Parathyroid adenoma (tissue), 2 donors: Measurements from ENCODE around the gene ZNF253.
"Not testable (repeated sequence)": the region's sequence is repeated elsewhere in the genome, so short reads cannot be mapped to it uniquely, and the experiment has no call there.

Experiments
- H2AFZ ChIP-seq: fragments of 300-600 bp; sonication (generic); one replicate; pipeline ENCODE4 v1.7.0; 2017; ENCODE audit warnings: antibody characterized with exemption, mild to moderate bottlenecking
- H3K27ac ChIP-seq: fragments of 300-600 bp; sonication (generic); one replicate; pipeline ENCODE4 v1.7.0; 2017
- H3K27me3 ChIP-seq: fragments of 300-600 bp; sonication (generic); one replicate; pipeline ENCODE4 v1.7.0; 2017; ENCODE audit warnings: low read length; ENCODE audit not compliant: control insufficient read depth, insufficient read depth
- H3K36me3 ChIP-seq: fragments of 300-600 bp; sonication (generic); one replicate; pipeline ENCODE4 v1.7.0; 2017; ENCODE audit warnings: low read length; ENCODE audit not compliant: control insufficient read depth, insufficient read depth
- H3K4me1 ChIP-seq: fragments of 300-600 bp; sonication (generic); one replicate; pipeline ENCODE4 v1.7.0; 2017; ENCODE audit warnings: control low read depth
- H3K4me2 ChIP-seq: fragments of 300-600 bp; sonication (generic); one replicate; pipeline ENCODE4 v1.7.0; 2017; ENCODE audit warnings: low read length
- H3K4me3 ChIP-seq: fragments of 300-600 bp; sonication (generic); one replicate; pipeline ENCODE4 v1.7.0; 2017; ENCODE audit warnings: low read depth, low read length
- H3K79me2 ChIP-seq: fragments of 300-600 bp; sonication (generic); one replicate; pipeline ENCODE4 v1.7.0; 2017; ENCODE audit warnings: control low read depth
- H3K9ac ChIP-seq: fragments of 300-600 bp; sonication (generic); one replicate; pipeline ENCODE4 v1.7.0; 2017; ENCODE audit warnings: mild to moderate bottlenecking
- H3K9me3 ChIP-seq: fragments of 300-600 bp; sonication (generic); one replicate; pipeline ENCODE4 v1.7.0; 2017; ENCODE audit warnings: low read length; ENCODE audit not compliant: control insufficient read depth
- CTCF ChIP-seq: fragments of 300-600 bp; sonication (generic); IDR thresholded peaks from one replicate; pipeline ENCODE4 v1.7.0; 2017; ENCODE audit warnings: antibody characterized with exemption, mild to moderate bottlenecking
- donor health status: primary hyperparathyroidism.

Gene ZNF253

DNA sequence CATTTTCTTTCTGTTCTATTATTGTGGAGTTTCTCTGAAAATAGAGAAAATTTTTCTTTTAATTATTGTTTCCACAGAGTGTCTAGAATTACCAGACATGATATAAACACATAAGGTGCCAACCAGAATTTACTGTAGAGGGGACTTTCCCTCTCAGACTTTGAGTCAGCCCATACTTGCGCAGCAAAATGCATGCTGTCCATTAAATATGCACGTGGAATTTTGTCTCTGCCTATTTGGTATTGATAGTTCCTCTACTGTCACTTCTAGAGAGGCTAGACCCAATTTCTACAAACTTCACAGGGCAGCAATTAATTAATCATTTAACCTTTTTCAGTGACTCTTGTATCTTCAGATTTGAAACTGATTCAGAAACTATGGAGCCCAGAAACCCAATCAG, 44.0 kb downstream of the ZNF253 start:
- no peak overlapping the region for H3K4me3 ChIP-seq
- H3K27me3 ChIP-seq = no peaks in the 10 kb centered on the region
- no peaks in the 10 kb centered on the region for H3K79me2 ChIP-seq
- H3K4me2 ChIP-seq = no peak overlapping the region
- no peak overlapping the region for H2AFZ ChIP-seq
- no peaks in the 10 kb centered on the region for H3K9me3 ChIP-seq
- no peaks in the 10 kb centered on the region for H3K4me1 ChIP-seq
- H3K27ac ChIP-seq = no peak overlapping the region
- H3K9ac ChIP-seq = no peak overlapping the region
- no peaks in the 10 kb centered on the region for H3K36me3 ChIP-seq
- no peak for TF ChIP-seq CTCF

GRCh38 chr19:19911150-19911549, 45.5 kb downstream of the ZNF253 start:
- H3K4me3 ChIP-seq = no peak overlapping the region
- H3K9me3 ChIP-seq = no peaks in the 10 kb centered on the region
- no peak overlapping the region for H3K27ac ChIP-seq
- H3K36me3 ChIP-seq = no peaks in the 10 kb centered on the region
- H3K4me2 ChIP-seq = no peak overlapping the region
- H3K79me2 ChIP-seq = no peaks in the 10 kb centered on the region
- H2AFZ ChIP-seq = no peak overlapping the region
- no peak for TF ChIP-seq CTCF
- H3K4me1 ChIP-seq = no peaks in the 10 kb centered on the region
- no peak overlapping the region for H3K9ac ChIP-seq
- no peaks in the 10 kb centered on the region for H3K27me3 ChIP-seq

DNA sequence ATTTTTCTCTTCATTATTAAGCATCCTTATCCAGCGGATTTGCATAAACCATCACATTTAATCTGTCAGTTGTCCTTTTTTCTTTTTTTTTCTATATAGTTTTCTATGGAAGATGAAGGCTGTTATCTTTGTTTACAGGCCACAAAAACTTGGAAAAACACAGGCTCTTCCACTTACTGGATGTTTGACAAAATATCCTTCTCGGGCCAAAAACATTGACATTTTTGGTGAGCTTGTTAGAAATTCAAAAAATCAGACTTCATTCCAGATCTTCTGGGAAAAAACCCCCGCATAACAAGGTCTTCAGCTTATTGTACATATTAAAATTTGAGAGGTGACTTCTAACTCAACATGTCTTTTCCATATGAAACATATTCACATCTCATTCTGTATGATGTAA, 48.9 kb downstream of the ZNF253 start:
- no peak overlapping the region for H3K4me2 ChIP-seq
- no peaks in the 10 kb centered on the region for H3K79me2 ChIP-seq
- H3K9me3 ChIP-seq = no peaks in the 10 kb centered on the region
- no peaks in the 10 kb centered on the region for H3K4me1 ChIP-seq
- H3K9ac ChIP-seq = no peak overlapping the region
- no peak for TF ChIP-seq CTCF
- no peak overlapping the region for H2AFZ ChIP-seq
- no peak overlapping the region for H3K27ac ChIP-seq
- no peaks in the 10 kb centered on the region for H3K36me3 ChIP-seq
- H3K4me3 ChIP-seq = no peak overlapping the region
- no peaks in the 10 kb centered on the region for H3K27me3 ChIP-seq

GRCh38 chr19:19930417-19930816, 64.7 kb downstream of the ZNF253 start:
- H3K27me3 ChIP-seq, H3K36me3 ChIP-seq, H3K4me2 ChIP-seq, H2AFZ ChIP-seq, H3K9ac ChIP-seq, H3K9me3 ChIP-seq, H3K79me2 ChIP-seq, H3K4me1 ChIP-seq, H3K4me3 ChIP-seq, H3K27ac ChIP-seq: not testable (repeated sequence)

- H2AFZ ChIP-seq, H3K27me3 ChIP-seq, H3K4me3 ChIP-seq, H3K4me2 ChIP-seq, H3K9me3 ChIP-seq, H3K4me1 ChIP-seq, H3K36me3 ChIP-seq, H3K79me2 ChIP-seq, H3K9ac ChIP-seq, H3K27ac ChIP-seq: not testable (repeated sequence)
Observed at GRCh38 chr19:19933432-19934314, 68.0 kb downstream of the ZNF253 start.

DNA sequence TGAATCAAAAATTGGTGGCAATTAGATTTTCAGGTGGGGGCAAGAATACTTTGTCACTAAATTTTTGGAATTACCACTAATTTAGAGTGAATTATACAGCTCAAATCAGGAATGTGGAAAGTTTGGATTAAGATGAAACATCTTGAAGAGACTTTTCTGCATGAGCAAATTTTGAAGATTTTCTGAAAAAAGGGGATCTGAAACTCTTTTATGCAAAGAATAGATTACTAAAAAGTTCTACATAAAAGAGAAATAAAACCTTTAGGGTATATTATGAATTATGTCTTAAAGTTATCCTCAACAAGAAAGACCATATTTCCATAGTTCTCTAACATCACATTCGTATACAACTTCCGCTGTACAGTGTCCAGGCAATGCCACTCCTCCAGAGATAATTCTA, 71.7 kb downstream of the ZNF253 start:
- Histone ChIP-seq H3K4me2 (no peak overlapping the region), H3K36me3 (peaks cover 4% of the 10 kb centered on the region), H3K4me1 (no peaks in the 10 kb centered on the region), H3K27ac (no peak overlapping the region), H3K9ac (no peak overlapping the region), H3K79me2 (no peaks in the 10 kb centered on the region), H3K27me3 (no peaks in the 10 kb centered on the region), H3K4me3 (no peak overlapping the region), H3K9me3 (peaks cover 4% of the 10 kb centered on the region), H2AFZ (no peak overlapping the region)
- no peak for TF ChIP-seq CTCF
